NB4 (cell line): ENCODE data around the gene AP4S1.

Experiments used
- DNase-seq: peaks from one replicate; pipeline ENCODE4 v3.0.0; 2010; ENCODE audit warnings: low read depth
- H3K4me3 ChIP-seq: one replicate; pipeline ENCODE4 v1.5.1; 2011; ENCODE audit warnings: mild to moderate bottlenecking, low read depth, low read length, moderate library complexity
- MYC ChIP-seq: IDR thresholded peaks from 2 replicates; pipeline ENCODE4 v1.6.1; 2011; ENCODE audit warnings: low read depth, low read length
- POLR2A ChIP-seq: IDR thresholded peaks from 2 replicates; pipeline ENCODE4 v1.6.1; 2011; ENCODE audit warnings: mild to moderate bottlenecking; ENCODE audit not compliant: insufficient read length; ENCODE audit errors: extremely low read depth
- TF ChIP-seq, protein P1 (sequence below): IDR thresholded peaks from 2 replicates; pipeline ENCODE4 v1.6.1; 2011; ENCODE audit warnings: low read depth, low read length
- TF ChIP-seq, protein P2 (sequence below): IDR thresholded peaks from one replicate; pipeline ENCODE4 v1.5.1; 2012; ENCODE audit warnings: low read depth, low read length

AP4S1 gene

DNA sequence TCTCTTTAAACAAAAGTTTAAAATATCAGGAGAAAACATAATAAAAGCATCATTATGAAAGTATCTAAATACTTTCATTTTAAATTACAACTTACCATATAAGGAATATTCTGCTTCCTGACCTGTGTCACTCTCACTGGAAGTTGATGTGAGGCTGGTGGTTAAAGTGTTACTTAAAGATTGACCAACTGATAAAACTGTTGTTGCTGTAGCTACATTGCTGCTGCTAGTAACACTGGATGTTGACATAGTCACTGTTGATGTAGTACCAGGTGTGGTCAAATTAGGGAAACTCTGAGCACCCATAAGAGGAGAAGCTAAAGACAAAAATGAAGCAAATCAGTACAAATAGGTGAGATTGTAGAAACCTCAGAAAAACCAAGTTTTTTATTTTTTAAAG, 102.2 kb downstream of the AP4S1 start:
- DNase-seq, result peak; percentile 4
- TF ChIP-seq, protein P1, sequence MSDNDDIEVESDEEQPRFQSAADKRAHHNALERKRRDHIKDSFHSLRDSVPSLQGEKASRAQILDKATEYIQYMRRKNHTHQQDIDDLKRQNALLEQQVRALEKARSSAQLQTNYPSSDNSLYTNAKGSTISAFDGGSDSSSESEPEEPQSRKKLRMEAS, result no peak
- TF ChIP-seq POLR2A, result no peak
- TF ChIP-seq, protein P2, sequence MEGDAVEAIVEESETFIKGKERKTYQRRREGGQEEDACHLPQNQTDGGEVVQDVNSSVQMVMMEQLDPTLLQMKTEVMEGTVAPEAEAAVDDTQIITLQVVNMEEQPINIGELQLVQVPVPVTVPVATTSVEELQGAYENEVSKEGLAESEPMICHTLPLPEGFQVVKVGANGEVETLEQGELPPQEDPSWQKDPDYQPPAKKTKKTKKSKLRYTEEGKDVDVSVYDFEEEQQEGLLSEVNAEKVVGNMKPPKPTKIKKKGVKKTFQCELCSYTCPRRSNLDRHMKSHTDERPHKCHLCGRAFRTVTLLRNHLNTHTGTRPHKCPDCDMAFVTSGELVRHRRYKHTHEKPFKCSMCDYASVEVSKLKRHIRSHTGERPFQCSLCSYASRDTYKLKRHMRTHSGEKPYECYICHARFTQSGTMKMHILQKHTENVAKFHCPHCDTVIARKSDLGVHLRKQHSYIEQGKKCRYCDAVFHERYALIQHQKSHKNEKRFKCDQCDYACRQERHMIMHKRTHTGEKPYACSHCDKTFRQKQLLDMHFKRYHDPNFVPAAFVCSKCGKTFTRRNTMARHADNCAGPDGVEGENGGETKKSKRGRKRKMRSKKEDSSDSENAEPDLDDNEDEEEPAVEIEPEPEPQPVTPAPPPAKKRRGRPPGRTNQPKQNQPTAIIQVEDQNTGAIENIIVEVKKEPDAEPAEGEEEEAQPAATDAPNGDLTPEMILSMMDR, result no peak
- TF ChIP-seq MYC, result no peak
- H3K4me3 ChIP-seq, result no peak overlapping the region

DNA sequence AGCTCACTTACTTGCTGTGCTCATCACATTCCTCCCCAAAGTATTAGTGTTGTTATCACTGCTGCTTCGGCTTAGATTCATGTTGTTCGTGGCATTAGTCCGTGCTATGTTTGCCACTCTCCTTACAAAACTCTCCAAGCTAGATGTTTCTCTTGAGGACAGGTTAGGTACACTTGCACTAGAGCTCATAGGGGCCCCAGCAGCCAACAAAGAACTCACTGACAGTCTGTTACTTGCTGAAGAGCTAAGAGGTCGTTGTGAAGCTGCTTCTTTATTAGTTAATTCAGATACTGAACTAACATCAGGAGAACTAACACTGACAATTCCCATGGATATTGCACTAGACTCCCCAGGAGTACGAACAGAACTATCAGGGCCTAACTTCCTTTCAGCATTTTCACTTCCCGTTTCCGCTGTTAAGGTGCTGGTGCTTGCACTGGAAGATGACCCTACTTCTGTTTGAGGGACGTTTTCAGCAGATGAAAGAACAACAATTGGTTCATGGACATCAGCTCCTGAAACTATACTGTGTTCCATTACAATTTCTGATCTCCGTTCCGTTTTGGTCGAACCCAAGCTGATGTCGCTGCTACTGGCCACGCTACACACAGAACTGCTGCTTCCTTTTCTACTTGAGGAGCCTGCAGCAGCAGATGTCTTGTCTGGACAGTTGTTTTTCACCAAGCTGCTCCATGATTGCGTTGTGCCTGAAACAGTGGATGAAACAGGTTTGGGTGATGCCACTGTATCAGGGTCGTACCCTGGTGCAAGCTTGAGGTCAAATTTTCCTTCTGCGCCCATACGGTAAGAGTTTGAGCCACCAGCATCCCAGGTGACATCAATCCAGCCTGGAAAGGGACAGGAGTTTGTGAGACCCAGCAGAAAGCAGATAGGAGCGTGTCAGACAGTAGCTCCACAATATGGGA, 103.4 kb downstream of the AP4S1 start:
- DNase-seq, result peak; percentile 57
- no peak overlapping the region for H3K4me3 ChIP-seq
- TF ChIP-seq MYC (no peak), POLR2A (no peak)
- TF ChIP-seq, protein P1, result no peak
- TF ChIP-seq, protein P2, result no peak

DNA sequence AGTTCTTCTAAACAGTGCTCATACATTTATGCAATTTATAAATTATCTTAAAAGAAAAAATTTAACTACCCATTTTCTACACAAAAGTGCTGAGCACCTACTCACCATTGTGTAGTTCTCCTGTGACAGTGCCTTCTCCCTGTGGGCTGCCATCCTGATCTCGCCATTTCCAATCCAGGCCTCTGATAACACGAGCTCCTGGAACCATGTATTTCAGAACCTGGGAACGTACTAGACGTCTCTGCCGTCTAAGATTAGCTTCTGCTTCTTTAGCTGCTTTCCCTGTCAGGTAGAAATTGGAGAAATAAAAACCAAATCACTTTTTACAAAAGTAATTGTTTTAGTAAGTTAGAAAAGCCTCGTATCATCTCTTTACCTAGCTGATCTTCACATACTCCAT, 107.7 kb downstream of the AP4S1 start:
- no peak for DNase-seq
- TF ChIP-seq, protein P2, result no peak
- TF ChIP-seq POLR2A, result no peak
- TF ChIP-seq, protein P1, result no peak
- no peak for TF ChIP-seq MYC
- no peak overlapping the region for H3K4me3 ChIP-seq

DNA sequence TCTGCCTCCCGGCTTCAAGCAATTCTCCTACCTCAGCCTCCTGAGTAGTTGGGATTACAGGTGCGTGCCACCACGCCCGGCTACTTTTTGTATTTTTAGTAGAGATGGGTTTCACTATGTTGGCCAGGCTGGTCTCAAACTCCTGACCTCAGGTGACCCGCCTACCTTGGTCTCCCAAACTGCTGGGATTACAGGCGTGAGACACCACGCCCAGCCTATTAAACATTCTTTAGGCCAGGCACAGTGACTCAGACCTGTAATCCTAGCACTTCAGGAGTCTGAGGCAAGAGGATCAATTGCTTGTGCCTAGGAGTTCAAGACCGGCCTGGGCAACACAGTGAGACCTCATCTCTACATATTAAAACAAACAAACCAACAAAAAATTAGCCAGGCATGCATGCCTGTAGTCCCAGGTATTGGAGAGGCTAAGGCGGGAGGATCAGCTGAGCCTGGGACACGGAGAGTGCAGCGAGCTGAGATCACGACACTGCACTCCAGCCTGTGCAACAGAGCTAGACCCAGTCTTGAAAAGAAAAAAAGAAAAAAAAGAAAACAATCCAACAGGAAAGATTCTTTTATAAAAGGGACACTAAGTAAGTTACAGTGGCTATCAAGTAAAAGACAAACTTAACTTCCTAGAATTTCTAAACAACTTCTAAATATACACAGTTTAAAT, 111.9 kb downstream of the AP4S1 start:
- H3K4me3 ChIP-seq, result no peak overlapping the region
- no peak for DNase-seq
- no peak for TF ChIP-seq MYC
- no peak for TF ChIP-seq POLR2A
- TF ChIP-seq, protein P1, result no peak
- TF ChIP-seq, protein P2, result no peak

DNA sequence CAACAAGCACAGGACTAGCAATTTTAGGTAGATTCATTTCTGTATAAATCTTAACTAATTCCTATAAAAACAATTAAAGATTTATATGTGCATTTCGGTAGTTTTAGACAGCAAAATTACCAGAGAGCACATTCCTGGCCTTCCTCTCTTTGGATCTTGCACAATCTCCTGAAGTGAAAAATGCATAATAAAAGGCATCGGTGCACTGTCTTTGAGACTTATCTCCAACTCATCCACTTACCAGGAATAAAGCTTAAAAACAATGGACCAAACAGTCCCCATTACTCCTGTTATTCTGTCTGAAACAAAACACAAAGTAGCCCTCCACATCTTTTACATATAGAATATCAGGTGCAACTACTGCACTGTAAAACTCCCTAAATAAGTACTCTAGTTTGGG, 112.9 kb downstream of the AP4S1 start:
- DNase-seq, result no peak
- no peak overlapping the region for H3K4me3 ChIP-seq
- TF ChIP-seq MYC (no peak), POLR2A (no peak)
- TF ChIP-seq, protein P2, result no peak
- TF ChIP-seq, protein P1, result no peak
